Lower lobe of right lung (tissue), 2 donors: ENCODE data around the gene GPC1. TPM values are rescaled to one million over a fixed set of nuclear protein-coding genes. Genes with fewer than 3 reads are reported as not detected.
A peak's percentile ranks its signal among the peaks of the same experiment; 100 is the strongest.

ENCODE experiments used
- ATAC-seq, 2 donors: fragments of 200-7000 bp; cut with Tn5 transposase; one replicate each; pipeline ENCODE4 v1.9.1; 2020 to 2022; ENCODE audit warnings: mild to moderate bottlenecking in 2 of 2, moderate library complexity in 2 of 2
- DNase-seq: peaks from one replicate; pipeline ENCODE4 v3.0.0-alpha.2; 2020
- H3K27ac ChIP-seq: fragments of 200-600 bp; one replicate; pipeline ENCODE4 v1.8.0; 2022
- H3K27me3 ChIP-seq: fragments of 200-600 bp; one replicate; pipeline ENCODE4 v1.8.0; 2022; ENCODE audit warnings: low read depth
- H3K36me3 ChIP-seq: fragments of 200-600 bp; one replicate; pipeline ENCODE4 v1.8.0; 2022; ENCODE audit warnings: mild to moderate bottlenecking
- H3K4me1 ChIP-seq: fragments of 200-600 bp; one replicate; pipeline ENCODE4 v1.8.0; 2022
- H3K4me3 ChIP-seq: fragments of 200-600 bp; one replicate; pipeline ENCODE4 v1.8.0; 2022; ENCODE audit warnings: mild to moderate bottlenecking
- H3K9me3 ChIP-seq: fragments of 200-600 bp; one replicate; pipeline ENCODE4 v1.8.0; 2022
- intact Hi-C: fragments of 100-400 bp; cut with DNase I; formaldehyde crosslinking; loops from one replicate; pipeline ENCODE4 v1.11.0; 2022
- total RNA-seq: library from RNA; stranded (reverse); fragmentation: NEBNext Ultra II Directional; extraction: Animal tissue kit (Norgen Biotek cat#: 25700); gene quantifications from one replicate; pipeline ENCODE4 v1.2.1, GENCODE V29; 2021
- TF ChIP-seq, protein P1 (sequence below): fragments of 200-600 bp; IDR thresholded peaks from one replicate; pipeline ENCODE4 v1.8.0; 2022; ENCODE audit warnings: antibody characterized with exemption, mild to moderate bottlenecking
- donor health status: DM: no; HTN: yes; CAD: no; lungs with severe emphysema.

Gene GPC1
- total RNA-seq, 1 donor from 2014 or later: 14.7 TPM

DNA sequence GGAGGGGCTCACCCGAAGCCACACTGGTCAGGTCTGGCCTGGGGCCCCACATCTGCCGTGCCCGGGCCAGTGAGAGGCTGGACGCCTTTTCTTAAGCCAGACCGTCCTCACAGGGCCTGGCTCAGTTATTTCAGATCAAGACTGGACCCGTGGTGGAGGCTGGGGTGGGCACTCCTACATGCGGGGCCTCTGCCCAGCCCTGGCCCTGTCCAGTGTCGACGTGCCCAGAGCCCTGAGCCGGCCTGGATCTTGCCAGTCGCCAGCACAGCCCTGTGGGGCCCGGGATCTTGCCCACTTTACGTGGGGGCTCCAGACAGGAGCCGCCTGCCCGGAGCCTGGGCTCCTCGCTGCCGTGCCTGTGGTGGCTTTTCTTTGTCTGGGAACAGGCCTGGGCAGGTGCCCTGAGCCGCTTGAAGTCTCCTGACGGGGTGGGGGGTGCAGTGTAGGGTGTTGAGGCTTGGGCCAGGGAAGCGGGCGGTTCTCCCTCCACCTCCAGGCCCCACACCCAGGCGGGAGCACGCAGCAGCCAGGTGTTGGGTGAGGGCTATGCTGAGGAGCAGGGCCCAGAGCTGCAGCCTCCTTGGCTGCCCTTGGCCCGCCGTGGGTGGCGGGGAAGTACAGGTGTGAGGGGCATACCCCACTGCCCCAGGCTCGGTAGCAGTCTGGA, 6.0 kb downstream of the GPC1 start:
- TF ChIP-seq, protein P1, sequence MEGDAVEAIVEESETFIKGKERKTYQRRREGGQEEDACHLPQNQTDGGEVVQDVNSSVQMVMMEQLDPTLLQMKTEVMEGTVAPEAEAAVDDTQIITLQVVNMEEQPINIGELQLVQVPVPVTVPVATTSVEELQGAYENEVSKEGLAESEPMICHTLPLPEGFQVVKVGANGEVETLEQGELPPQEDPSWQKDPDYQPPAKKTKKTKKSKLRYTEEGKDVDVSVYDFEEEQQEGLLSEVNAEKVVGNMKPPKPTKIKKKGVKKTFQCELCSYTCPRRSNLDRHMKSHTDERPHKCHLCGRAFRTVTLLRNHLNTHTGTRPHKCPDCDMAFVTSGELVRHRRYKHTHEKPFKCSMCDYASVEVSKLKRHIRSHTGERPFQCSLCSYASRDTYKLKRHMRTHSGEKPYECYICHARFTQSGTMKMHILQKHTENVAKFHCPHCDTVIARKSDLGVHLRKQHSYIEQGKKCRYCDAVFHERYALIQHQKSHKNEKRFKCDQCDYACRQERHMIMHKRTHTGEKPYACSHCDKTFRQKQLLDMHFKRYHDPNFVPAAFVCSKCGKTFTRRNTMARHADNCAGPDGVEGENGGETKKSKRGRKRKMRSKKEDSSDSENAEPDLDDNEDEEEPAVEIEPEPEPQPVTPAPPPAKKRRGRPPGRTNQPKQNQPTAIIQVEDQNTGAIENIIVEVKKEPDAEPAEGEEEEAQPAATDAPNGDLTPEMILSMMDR: no peak
- Histone ChIP-seq H3K4me1 (peaks cover 18% of the 10 kb centered on the region), H3K9me3 (no peaks in the 10 kb centered on the region), H3K27me3 (peaks cover 16% of the 10 kb centered on the region), H3K27ac (no peak overlapping the region), H3K36me3 (no peaks in the 10 kb centered on the region), H3K4me3 (no peak overlapping the region)
- no peak for ATAC-seq
- intact Hi-C loops: no loop called here
- no peak for DNase-seq

DNA sequence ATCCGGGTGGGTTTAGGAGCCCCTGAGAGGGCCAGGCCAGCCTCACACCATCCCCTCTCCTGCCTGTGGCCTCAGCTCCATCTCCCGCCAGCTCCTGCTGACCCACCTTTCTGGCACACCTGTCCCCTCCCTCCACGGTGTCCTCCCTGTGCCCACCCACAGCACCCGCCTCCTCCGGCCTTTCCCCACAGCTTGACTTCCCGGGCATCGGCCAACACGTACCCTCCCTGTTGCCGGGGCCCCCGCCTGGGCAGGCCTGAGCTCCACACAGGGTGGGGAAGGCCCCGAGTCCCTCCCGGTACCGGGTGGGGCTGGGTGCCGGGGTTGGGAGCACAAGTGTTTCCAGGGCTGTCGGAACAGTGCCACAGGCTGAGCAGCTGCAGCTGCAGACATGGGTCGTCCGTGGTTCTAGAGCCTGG, 6.5 kb downstream of the GPC1 start:
- peaks cover 13% of the 10 kb centered on the region for H3K4me1 ChIP-seq
- DNase-seq: no peak
- H3K36me3 ChIP-seq: no peaks in the 10 kb centered on the region
- ATAC-seq: peak in 1 of 2 donors; percentile 3
- peaks cover 10% of the 10 kb centered on the region for H3K27me3 ChIP-seq
- H3K4me3 ChIP-seq: no peak overlapping the region
- intact Hi-C loops: no loop called here
- H3K9me3 ChIP-seq: no peaks in the 10 kb centered on the region
- no peak overlapping the region for H3K27ac ChIP-seq
- TF ChIP-seq, protein P1: no peak

DNA sequence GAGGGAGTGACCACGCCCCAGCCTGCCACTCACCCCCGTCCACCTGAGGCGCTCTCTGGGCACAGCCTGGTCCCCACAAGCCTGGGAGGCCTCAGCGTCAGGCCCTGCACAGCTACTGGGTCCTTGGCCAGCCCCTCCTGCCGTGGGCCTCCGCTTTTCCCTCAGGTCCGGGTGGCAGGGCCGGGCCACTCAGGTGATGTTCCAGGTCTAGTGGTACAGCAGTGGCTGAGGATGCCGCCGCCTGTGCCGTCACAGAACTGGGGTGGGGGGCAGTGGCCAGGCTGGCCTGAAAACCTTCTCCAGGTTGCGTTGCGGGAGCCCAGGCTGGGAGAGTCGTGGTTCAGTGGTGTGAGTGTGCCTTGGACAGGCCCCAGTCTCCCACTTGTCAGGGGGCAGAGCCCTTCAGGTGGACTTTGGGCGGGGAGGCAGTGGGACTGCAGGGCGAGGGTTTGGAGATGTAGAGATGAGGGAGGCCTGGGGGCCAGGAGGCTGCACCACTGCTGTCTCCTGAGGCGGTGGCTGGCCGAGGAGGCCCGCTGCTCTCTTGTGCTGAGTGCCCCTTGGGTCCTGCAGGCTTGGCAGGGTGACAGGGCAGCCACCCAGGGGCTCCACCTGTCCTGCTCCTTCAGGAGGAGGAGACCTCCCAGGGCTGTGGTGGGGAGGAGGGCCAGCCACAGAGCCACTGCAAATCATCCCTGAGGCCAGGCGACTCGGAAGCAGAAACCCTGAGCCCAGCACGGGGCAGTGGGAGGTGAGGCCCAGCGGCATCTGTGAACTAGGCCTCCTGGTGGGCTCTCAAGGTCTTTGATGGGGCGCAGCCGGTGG, 7.6 kb downstream of the GPC1 start:
- H3K9me3 ChIP-seq: no peaks in the 10 kb centered on the region
- intact Hi-C loops: no loop called here
- ATAC-seq (no peak), DNase-seq (no peak)
- H3K27me3 ChIP-seq: peaks cover under 1% of the 10 kb centered on the region
- TF ChIP-seq, protein P1: no peak
- H3K4me3 ChIP-seq: no peak overlapping the region
- no peak overlapping the region for H3K27ac ChIP-seq
- peaks cover 2% of the 10 kb centered on the region for H3K4me1 ChIP-seq
- H3K36me3 ChIP-seq: no peaks in the 10 kb centered on the region

DNA sequence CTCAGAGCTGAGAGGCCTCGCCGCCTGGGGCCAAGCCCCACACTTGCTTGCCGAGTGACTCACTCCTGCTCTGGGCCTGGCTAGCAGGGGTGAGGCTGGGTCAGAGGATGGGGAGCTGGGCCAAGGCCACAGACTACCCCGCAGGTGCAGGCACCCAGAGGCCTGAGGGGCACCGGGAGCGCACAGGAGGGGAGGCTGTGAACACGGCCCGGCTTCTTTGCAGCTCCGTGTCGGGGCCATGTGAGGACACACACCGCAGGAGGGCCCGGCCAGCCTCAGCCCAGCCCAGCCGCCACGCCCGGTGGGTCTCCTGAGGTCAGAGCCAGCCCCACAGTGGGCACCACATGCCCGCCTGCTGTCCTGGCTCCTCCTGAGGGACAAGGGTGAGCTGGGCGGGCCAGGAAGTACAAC, 8.4 kb downstream of the GPC1 start:
- Histone ChIP-seq H3K4me3 (no peak overlapping the region), H3K27ac (no peak overlapping the region), H3K27me3 (peaks cover 7% of the 10 kb centered on the region), H3K36me3 (no peaks in the 10 kb centered on the region), H3K9me3 (no peaks in the 10 kb centered on the region), H3K4me1 (no peaks in the 10 kb centered on the region)
- DNase-seq (no peak), ATAC-seq (no peak)
- intact Hi-C loops: no loop called here
- TF ChIP-seq, protein P1: no peak

DNA sequence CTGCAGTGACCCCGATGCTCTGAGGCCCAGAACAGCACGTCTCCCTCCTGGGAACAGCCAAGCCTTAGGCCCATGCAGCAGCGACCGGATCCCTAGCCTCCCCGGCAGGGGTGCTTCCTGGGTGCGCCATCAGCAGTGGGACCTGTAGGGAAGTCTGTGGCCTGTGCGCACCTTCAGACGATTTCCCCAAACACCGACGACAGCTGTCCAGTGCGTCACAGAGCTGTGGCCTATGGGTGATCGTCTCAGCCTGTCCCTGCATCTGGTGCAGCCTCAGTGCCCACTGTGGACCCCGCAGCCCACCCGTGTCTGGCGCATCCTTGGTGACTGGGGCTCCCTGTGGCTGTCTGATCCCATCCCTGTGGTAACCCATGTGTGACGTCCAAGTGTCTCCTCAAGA, 9.0 kb downstream of the GPC1 start:
- Histone ChIP-seq H3K36me3 (no peaks in the 10 kb centered on the region), H3K4me1 (no peaks in the 10 kb centered on the region), H3K9me3 (no peaks in the 10 kb centered on the region), H3K4me3 (no peak overlapping the region), H3K27me3 (peaks cover 7% of the 10 kb centered on the region), H3K27ac (no peak overlapping the region)
- no peak for DNase-seq
- TF ChIP-seq, protein P1: no peak
- no peak for ATAC-seq
- intact Hi-C loops: no loop called here
